ENCODE measurements around the gene CPNE5.

GRCh38 chr6:36797055-36797454 lies 42.2 kb downstream of the CPNE5 start:
- TF ChIP-seq, protein P1, sequence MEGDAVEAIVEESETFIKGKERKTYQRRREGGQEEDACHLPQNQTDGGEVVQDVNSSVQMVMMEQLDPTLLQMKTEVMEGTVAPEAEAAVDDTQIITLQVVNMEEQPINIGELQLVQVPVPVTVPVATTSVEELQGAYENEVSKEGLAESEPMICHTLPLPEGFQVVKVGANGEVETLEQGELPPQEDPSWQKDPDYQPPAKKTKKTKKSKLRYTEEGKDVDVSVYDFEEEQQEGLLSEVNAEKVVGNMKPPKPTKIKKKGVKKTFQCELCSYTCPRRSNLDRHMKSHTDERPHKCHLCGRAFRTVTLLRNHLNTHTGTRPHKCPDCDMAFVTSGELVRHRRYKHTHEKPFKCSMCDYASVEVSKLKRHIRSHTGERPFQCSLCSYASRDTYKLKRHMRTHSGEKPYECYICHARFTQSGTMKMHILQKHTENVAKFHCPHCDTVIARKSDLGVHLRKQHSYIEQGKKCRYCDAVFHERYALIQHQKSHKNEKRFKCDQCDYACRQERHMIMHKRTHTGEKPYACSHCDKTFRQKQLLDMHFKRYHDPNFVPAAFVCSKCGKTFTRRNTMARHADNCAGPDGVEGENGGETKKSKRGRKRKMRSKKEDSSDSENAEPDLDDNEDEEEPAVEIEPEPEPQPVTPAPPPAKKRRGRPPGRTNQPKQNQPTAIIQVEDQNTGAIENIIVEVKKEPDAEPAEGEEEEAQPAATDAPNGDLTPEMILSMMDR (IDR thresholded peaks at IDR 0.05; ENCODE audit: low read depth, low read length), result no peak
- no peak for TF ChIP-seq EZH2phosphoT487 (IDR thresholded peaks at IDR 0.05; ENCODE audit: low read depth)

Data from OCI-LY3 (cell line).